HG02798 (cell line): ENCODE results near the gene ARAF.
"Not testable (repeated sequence)": the region's sequence is repeated elsewhere in the genome, so short reads cannot be mapped to it uniquely, and the experiment has no call there.

ENCODE experiments used
- ATAC-seq: cut with Tn5 transposase; IDR thresholded peaks from one replicate; pipeline ENCODE4 v1.9.1; 2021; ENCODE audit warnings: mild to moderate bottlenecking; ENCODE audit not compliant: unreplicated experiment, poor library complexity

Gene ARAF

DNA sequence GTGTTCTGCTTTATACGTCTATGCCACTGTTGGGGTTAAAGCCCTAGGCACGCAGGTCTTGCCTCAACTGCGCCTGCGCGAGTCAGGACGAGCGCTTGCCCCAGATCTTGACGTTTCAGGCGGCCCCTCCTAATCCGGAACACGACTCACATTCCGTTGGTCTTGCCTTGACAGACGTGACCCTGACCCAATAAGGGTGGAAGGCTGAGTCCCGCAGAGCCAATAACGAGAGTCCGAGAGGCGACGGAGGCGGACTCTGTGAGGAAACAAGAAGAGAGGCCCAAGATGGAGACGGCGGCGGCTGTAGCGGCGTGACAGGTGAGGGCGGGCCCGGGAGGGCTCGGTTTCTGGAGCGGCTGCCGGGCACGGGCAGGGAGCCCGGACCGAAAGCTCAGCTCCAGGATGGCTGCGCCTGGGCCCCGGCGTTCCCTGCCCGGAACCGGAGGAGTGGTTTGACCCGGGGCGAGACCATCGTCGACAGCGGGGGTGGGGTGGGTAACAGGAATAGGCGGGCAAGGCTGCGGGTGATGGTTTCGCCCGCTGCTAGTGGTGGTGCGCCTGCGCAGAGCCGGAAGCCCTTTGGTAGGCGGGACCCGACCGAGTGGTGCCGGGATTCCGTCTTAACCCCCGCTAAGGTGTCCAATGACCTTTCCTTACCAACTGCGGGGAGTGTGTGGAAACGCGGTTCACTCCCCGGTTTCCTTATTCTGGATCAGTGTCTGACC is at the start of gene ARAF:
Gene ARAF (plus strand): TSS at position 272 of the 725 bp plus-strand sequence. CDS start 1,763 bp downstream, outside the sequence.
- peak; percentile 91 for ATAC-seq

DNA sequence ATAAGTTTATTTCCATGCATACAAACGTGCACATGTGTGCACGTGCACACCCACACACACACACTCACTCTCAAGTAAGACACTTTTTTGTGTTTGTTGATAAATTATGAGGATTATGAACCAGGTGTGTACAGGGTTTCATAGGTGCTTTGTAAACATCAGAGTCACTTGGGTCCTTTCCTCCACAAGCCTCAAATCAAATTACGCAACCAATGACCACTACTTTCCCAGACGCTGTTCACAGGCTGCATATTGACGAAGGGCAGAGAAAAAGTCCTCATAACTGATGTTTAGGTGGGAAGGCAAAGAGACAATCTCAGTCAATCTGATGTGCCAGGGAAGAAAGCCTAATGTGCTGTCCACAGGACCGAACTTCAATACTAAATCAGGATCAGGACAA is 48.6 kb upstream of the ARAF start:
- ATAC-seq = not testable (repeated sequence)

DNA sequence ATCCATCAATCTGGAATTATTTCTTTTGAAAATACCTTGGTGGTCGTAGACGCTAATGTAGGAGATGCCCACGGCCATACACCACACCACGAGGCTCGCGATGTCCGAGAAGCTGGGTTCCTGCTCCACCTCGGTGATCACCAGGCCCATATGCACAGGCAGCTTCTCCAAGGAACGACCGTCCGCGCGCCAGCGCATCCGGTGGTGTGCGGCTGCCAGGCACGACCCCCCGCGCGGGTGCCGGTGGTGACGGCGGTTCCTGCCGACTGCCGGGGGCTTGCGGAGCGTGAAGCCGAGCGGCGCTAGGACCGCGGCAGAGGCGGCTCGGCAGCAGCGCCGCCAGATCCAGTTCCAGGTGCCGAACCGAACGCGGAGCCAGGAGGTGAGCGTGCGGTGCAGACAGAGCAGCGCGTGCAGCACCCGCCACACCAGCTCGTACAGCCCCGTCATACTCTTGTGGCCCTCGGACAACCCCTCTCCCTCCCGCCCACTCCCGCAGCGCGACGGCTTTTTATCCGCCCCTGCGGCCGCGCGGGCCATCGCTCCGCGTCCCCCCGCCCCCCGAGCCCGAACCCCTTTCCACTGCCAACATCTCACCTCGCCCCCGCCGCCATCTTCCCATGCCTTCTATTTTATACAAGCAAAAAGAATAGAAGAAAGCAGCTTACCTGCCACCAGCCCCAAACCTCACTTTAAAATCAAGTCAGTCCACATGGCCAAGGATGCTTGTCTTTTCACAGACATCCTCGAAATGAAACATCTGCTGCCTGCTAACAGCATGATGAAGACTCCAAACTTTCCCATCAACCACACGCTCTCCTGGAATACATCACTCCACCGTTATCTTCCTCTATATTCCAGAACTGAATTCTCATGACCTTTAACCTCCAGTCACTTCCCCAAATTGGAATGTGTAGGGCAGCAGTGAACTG is 47.7 kb upstream of the ARAF start:
- peak; percentile 61 for ATAC-seq

DNA sequence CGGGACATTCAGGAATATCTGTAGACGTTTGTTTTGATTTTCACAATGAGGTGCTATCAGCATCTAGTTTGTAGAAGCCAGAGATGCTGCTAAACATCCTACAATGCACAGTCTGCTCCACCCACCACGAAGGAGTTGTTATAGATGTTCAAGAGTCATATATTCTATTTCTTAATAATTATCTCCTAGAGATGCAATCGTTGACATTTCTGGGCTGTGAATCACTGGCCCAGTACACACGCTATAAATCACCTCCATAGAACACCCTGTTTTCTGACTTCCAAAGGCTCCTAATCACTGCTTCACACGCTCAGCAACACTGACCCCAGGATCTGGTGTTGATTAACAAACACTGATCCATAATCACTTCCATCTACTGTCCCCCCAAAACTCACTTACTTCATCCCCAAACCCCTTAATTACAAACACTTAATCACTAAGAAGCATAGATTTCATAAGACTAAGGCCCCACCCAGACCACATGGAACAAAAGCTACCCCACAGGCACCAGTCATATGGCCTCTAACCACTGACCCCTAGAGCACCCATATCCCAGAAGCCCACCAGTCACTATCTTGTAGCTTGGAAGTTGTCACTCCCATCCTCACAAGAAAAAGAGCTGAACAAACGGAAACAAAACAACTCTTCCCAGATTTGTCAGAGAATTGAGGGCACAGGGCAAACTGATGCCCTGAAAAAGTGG is 46.3 kb upstream of the ARAF start:
- ATAC-seq = no peak

DNA sequence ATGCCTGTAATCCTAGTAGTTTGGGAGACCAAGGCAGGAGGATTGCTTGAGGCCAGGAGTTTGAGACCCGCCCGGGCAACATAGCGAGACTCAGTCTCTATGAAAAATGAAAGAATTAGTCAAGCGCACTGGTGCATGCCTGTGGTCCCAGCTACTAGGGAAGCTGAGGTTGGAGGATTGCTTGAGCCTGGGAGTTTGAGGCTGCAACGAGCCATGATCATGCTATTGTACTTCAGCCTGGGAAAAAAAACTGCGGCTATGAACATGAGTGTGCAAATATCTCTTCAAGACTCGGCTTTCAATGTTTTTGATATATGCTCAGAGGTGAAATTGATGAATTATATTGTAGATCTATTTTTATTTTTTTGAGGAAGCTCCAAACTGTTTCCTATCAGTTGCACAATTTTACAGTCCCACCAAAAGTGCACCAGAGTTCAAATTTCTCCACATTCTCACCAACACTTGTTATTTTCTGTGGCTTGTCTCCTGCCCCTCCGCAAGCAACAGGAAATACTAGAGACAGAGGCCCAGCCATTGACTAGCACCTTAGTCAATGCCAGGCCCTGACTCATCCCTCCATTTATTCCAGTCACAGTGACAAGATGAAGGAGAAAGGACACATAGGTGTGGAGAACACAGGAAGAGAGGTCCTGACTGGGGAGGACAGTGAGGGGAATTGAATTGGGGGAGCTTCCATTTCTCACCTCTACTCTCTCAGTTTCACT is 44.9 kb upstream of the ARAF start:
- ATAC-seq = no peak

DNA sequence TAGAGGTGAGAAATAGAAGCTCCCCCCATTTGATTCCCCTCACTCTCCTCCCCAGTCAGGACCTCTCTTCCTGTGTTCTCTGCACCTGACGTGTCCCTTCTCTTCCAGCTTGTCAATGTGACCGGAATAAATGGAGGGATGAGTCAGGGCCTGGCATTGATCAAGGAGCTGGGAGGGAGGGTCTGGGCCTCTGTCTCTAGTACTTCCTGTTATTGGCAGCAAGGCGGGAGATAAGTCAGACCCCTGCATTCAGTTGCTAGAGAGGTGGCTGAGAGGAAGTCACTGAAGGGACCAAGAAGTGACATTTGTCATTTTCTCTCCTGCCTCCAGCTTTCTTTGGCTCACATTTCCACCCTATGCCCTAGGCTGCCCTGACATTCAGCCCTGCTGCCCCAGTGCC is 42.9 kb upstream of the ARAF start:
- ATAC-seq = no peak

DNA sequence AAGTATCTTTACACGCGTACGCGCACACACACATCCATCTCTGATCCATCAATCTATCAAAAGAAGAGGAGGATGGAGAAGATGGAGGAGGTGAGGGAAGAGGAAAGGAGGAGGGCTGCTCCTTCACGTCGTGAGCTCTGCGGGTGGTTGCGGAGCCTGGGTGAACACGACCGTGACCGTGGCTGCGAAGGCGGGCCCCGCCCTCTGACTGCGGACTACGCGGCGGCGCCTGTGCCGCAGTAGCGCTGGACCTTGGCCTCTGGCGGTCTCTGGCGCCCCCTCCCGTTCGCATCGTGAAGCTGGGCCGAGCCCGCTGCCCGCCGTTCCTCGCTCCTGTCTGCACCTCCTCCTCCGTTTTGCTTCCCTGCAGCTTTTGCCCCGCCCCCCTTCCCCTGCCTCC is 37.7 kb upstream of the ARAF start:
- ATAC-seq = peak; percentile 96

DNA sequence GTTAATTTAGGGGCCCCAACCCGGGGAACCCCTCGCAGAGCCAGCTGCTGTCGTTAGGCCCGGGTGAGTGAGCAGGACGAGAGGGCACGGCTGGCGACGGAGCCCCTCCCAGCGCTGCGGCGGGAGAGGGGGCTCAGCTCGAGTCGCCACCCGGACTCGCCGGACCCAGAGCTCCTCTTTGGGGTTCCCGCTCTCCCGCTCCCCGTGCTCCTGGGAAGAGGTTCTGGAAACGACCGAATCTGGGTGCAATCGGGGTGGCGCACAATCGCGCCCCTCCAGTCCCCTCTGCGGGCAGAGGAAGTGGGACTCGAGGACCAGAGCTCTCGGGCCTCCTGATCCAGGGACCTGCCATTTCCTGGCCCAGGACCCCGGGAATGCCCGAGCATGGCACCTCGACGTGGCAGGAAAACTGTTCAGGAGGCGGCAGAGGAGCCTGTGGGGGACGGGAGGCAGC is 37.3 kb upstream of the ARAF start:
- no peak for ATAC-seq

DNA sequence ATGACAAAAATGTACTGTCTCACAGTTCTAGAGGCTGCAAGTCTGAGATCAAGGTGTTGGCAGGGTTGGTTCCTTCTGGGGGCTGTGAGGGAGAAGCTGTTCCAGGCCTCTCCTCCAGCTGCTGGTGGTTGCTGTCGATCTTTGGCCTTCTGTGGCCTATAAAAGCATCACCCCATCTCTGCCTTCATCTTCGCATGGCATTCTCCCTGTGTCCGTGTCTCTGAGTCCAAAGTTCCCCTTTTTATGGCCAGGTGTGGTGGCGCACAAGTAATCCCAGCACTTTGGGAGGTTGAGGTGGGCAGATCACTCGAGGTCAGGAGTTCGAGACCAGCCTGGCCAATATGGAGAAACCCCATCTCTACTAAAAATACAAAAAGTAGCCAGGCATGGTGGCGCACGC is 31.5 kb upstream of the ARAF start:
- ATAC-seq = no peak

DNA sequence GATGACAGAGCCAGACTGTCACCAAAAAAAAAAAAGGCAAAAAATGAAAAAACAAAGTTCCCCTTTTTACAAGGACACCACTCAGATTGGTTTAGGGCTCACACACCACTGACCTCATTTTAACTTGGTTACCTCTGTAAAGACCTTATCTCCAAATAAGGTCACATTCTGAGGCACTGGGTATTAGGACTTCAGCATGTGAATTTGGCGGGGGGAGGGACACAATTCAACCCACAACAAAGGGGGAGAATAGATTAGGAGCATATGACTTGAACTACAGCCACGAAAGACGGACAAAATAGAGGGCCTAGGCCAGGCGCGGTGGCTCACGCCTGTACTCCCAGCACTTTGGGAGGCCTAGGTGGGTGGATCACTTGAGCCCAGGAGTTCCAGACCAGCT is 31.0 kb upstream of the ARAF start:
- ATAC-seq = no peak

DNA sequence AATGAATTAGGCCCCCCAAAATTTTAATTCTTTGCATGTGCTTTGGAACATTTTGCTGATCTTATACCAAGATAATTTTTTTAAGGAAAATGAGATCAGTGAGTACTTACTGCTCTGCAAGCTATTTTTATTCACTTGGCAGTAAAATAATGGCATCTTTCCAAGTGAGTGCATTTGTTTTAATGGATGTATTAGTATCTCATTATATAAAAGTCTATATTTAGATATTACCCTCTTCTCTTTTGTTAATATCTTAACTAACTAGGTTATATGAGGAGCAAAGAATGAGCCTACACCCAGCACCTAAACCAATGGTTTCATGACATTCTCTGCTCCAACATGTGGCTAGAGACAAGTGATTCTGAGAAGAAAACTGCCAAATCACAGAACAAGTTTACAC is 21.1 kb upstream of the ARAF start:
- ATAC-seq = no peak

DNA sequence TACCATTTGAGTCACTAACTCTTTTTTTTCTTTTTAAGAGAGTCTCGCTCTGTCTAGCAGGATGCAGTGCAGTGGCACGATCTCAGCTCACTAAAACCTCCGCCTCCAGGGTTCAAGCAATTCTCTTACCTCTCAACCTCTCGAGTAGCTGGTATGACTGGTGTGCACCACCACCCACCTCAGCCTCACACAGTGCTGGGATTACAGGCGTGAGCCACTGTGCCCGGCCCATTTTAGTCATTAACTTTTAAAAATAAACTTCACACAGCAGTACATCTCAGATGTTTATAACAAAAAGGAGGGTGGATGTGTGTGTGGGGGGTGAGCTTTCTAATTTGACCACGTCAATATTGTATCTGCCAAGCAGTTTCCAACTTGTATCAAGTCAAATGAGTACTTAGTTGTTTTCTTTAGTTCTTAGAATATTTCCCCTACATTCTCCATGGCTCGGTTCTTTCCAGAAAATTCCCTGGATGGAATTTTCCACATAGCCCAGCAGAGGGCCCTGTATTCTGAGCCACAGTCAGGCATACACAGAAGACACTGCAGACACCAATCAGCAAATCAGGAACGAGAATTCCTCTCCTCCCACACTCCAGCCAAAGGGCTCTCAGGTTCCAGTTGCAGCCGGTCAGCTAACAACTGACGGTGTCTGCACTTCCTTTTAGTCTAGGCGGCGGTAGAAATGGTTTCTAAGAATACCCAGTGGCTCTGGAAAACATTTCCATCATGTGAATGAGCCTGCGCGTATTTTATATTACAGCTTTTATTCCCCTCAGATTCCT is 20.1 kb upstream of the ARAF start:
- peak; percentile 45 for ATAC-seq

DNA sequence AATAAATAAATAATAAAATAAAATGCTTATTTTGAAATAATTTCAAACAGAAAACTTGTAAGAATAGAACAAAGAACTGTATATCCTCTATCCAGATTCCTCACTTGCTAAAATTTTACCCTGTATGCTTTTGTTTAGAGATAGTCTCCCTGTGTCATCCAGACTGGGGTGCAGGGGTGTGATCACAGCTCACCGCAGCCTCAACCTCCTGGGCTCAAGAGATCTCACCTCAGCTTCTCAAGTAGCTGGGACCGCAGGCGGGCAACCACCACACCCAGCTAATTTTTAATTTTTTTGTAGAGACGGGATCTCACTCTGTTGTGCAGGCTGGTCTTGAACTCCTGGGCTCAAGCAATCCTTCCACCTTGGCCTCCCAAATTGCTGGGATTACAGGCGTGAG is 17.5 kb upstream of the ARAF start:
- no peak for ATAC-seq

DNA sequence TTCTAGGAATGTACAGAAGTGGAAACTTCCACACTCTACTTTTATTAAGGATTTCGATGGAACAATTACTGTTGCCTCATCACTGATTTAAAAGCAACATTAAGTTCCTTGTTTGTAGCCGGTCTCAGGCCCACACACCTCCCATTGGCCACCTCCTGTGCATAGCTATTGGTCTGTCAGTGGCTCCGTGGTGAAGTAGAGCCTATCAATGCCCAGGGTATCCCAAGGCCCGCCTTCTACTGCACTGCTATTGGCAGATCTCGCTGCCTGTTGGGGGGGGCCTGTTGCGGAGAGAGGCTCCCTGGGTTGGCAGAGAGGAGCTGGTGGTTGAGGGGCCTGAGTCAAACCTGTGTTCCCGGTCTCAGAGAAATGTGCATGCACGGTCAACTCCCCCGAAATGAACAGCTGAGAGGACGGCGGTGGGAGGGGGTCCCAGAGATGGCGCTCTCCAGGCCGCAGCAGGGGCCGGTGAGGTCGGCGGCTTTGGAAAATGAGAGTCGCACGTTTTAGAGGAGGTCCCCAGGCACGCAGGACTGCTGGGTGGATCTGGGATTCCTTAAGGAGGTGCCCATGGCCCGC is 4.9 kb upstream of the ARAF start:
- ATAC-seq = peak; percentile 94

DNA sequence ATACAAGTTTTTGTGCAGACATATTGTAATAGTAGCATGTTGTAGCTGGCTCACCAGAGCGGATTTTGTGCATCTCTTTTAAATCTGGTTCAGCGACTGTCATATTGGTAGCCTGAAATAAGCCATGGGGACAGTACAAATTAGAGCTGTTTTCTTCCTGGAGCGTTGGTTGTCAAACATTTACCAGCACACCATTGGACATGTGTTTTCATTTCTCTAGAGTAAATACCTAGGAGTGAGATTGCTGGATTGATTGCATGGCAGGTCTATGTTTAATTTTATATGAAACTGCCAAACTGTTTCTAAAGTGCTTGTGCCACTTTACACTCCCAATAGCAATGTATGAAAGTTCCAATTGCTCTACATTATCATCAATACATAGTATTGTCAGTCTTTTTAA is 2.6 kb upstream of the ARAF start:
- ATAC-seq = no peak

DNA sequence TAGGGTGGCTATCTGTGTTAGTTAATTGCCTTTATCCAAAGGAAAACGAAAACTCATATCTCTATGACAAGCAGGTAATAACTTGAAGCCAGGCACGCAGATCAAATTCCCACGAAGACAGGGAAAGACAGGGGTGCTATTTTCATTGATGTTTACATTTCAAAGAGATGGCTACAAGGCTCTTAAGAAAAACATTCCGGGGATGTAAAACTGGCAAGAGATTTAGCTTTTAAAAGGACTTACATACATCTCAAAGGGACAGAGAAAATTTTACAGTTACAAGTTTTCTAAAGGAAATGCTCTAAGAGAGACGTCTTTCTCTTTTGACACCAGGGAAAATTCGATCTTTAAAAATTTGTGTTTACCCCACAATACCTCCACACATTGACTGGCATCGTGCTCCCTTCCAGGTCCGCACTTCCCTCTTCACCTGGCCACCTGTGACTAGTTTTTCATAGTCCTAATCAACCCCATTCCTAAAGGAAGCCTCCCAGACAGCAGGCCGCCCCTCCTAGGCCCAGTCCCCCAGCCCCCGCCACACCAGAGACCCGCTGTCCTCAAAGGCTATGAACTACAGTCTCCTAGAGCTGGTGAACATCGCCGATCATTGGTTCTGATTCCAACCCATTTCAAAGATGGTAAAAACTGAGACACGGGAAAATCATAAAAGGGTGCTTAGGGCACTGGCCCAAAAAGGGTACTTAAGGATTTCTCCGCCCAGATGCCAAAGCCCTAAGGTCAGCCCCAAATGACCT is 649 bp upstream of the ARAF start:
- no peak for ATAC-seq

DNA sequence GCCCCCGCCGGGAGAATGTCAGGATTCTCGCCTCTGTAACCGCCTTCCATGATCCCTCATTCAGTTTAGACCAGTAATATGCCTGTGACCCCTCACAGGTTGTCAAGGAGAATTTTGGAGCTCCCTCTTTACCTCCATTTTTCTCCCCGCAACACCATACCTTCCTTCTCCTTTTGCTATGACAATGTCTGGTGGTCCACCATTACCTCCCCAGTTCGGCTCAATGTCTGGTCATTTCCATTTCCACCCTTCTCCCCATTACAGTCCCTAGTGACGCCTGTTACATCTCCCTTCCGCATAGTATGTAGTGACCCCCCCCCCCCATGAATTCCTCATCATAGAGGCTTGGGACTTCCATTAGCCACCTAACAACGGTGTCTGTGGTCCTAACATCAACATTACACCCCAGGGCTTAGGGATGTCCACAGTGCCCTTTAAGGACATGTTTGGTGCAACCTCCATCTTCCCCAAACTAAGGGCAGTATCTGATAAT is 700 bp downstream of the ARAF start:
- ATAC-seq = no peak

DNA sequence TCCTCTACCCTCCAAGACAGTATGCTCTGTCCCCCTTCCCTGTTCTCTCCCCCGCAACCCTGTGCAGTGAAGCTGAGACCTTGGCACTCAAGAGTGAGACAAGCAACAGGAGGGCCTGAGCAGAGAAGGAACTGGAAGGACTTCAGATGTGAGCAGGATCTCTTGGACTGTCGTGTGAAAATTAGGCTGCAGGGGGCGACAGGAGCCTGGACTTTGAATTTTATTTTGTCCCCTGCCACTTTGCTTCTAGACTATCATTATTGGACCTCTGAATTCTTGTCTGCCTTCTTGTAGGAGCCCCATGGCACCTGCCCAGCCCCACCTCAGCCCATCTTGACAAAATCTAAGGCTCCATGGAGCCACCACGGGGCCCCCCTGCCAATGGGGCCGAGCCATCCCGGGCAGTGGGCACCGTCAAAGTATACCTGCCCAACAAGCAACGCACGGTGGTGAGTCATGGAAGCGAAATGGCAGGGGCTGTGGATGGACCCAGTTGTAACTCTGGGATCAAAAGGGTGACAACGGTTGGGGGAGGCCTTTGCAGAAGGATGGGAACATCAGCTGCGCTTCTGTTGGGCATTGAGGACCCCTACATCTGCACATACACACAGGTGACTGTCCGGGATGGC is 1.7 kb downstream of the ARAF start:
- no peak for ATAC-seq
